Breast epithelium (tissue), 4 donors: ENCODE data around the gene SEPTIN11. TPM values are rescaled to one million over a fixed set of nuclear protein-coding genes. Genes with fewer than 3 reads are reported as not detected.
A peak's percentile ranks its signal among the peaks of the same experiment; 100 is the strongest.

ENCODE experiments used
- DNase-seq, 2 donors: peaks; one replicate each; pipeline ENCODE4 v3.0.0-alpha.2; 2019; ENCODE audit warnings: low spot score in 2 of 2
- H3K27ac ChIP-seq, 2 donors: fragments of 200-600 bp; sonication (generic) in 1 of 2; one replicate each; pipeline ENCODE4 v1.5.1; 2016 to 2019; ENCODE audit warnings: mild to moderate bottlenecking in 1 of 2
- H3K27me3 ChIP-seq, 2 donors: fragments of 200-600 bp; sonication (generic) in 1 of 2; one replicate each; pipeline versions ENCODE4 v1.5.1 to v1.6.0; 2017 to 2019; ENCODE audit warnings: control low read depth in 1 of 2, mild to moderate bottlenecking in 1 of 2
- H3K36me3 ChIP-seq: fragments of 200-600 bp; one replicate; pipeline ENCODE4 v1.5.1; 2019
- H3K4me1 ChIP-seq, 2 donors: fragments of 200-600 bp; sonication (generic); one replicate each; pipeline ENCODE4 v1.5.1; 2016 to 2019; ENCODE audit warnings: control low read depth in 1 of 2
- H3K4me3 ChIP-seq, 3 donors: fragments of 200-600 bp; sonication (generic); 1 replicate in 2 of 3; 2 replicates in 1 of 3; pipeline ENCODE4 v1.5.1; 2016 to 2019; ENCODE audit warnings: mild to moderate bottlenecking in 3 of 3, moderate library complexity in 2 of 3
- H3K9me3 ChIP-seq, 2 donors: fragments of 200-600 bp; sonication (generic) in 1 of 2; one replicate each; pipeline ENCODE4 v1.5.1; 2016 to 2019; ENCODE audit warnings: control low read depth in 1 of 2
- POLR2A ChIP-seq: fragments of 450-650 bp; IDR thresholded peaks from one replicate; pipeline ENCODE4 v1.6.1; 2016; ENCODE audit warnings: antibody characterized with exemption, mild to moderate bottlenecking, moderate library complexity
- POLR2AphosphoS5 ChIP-seq, 3 donors: sonication (generic); formaldehyde crosslinking; IDR thresholded peaks; one replicate each; pipeline ENCODE4 v1.6.1; 2017; ENCODE audit warnings: antibody characterized with exemption in 3 of 3
- intact Hi-C: fragments of 100-400 bp; cut with DNase I; formaldehyde crosslinking; loops from one replicate; pipeline ENCODE4 v1.15.1; 2023; ENCODE audit warnings: low total_unique reads
- total RNA-seq, 3 donors: library from RNA; depleted of rRNA; stranded (reverse); fragments of >200 nt; gene quantifications; one replicate each; pipeline ENCODE4 v1.1.0, GENCODE V29; 2016
- TF ChIP-seq, protein P1 (sequence below), 3 donors: fragments of 450-650 bp; IDR thresholded peaks; one replicate each; pipeline ENCODE4 v1.5.1; 2016 to 2017; ENCODE audit warnings: antibody characterized with exemption in 3 of 3, mild to moderate bottlenecking in 3 of 3, moderate library complexity in 3 of 3

SEPTIN11 gene
- total RNA-seq, 3 donors from 2014 or later: 78.6 to 362 (median 329) TPM

DNA sequence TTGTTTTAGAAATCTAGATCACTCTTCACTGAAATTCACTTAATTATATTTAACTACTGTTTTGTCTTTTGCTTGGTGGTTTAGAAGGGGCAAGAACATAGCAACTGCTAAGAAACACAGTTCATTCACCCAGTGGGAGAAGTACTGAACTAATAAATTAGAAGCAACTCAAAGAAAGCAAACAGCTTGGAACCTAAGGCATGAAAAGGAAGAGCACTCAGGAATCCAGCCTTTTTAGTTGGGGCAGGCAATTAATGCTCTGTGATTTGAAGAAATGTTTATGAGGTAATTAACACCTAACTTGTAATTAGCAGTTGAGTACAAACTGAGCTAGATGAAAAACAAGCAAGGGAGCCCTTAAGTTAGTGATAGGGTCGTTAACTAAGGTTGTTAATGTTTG, 22.8 kb downstream of the SEPTIN11 start:
- intact Hi-C loops: loop anchor here (5.0 kb wide), 1 partner anchor 405 kb away; no protein-coding TSS in a partner anchor
- Histone ChIP-seq H3K36me3 (no peaks in the 10 kb centered on the region), H3K4me3 (no peak overlapping the region), H3K27ac (no peak overlapping the region), H3K27me3 (no peaks in the 10 kb centered on the region), H3K4me1 (no peaks in the 10 kb centered on the region), H3K9me3 (no peaks in the 10 kb centered on the region)
- TF ChIP-seq POLR2A: no peak
- no peak for TF ChIP-seq POLR2AphosphoS5 (IDR thresholded peaks at IDR 0.05)
- TF ChIP-seq, protein P1, sequence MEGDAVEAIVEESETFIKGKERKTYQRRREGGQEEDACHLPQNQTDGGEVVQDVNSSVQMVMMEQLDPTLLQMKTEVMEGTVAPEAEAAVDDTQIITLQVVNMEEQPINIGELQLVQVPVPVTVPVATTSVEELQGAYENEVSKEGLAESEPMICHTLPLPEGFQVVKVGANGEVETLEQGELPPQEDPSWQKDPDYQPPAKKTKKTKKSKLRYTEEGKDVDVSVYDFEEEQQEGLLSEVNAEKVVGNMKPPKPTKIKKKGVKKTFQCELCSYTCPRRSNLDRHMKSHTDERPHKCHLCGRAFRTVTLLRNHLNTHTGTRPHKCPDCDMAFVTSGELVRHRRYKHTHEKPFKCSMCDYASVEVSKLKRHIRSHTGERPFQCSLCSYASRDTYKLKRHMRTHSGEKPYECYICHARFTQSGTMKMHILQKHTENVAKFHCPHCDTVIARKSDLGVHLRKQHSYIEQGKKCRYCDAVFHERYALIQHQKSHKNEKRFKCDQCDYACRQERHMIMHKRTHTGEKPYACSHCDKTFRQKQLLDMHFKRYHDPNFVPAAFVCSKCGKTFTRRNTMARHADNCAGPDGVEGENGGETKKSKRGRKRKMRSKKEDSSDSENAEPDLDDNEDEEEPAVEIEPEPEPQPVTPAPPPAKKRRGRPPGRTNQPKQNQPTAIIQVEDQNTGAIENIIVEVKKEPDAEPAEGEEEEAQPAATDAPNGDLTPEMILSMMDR (IDR thresholded peaks at IDR 0.05): no peak
- no peak for DNase-seq

DNA sequence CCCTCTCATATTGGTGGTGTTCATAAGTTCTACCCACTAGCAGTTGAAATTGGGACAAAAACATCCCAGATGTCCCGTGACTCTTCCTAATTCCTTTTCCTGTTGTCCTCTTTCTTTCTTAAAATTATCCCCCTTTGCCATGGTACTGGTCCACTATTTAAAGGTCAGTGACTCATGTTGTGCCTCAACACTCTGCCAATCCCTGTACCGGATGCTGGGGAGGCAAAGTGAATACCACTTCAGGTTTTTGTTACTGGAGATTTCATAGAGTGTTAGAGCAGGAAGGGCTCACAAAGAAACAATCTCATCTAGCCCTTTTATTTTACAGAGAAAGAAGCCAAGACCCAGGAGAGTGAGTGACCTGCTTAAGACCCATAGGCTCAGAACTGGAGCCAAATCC, 24.6 kb downstream of the SEPTIN11 start:
- TF ChIP-seq, protein P1 (IDR thresholded peaks at IDR 0.05): no peak
- TF ChIP-seq POLR2A (no peak), POLR2AphosphoS5 (IDR thresholded peaks at IDR 0.05) (no peak)
- intact Hi-C loops: loop anchor here (5.0 kb wide), 1 partner anchor 407 kb away; no protein-coding TSS in a partner anchor
- Histone ChIP-seq H3K27ac (no peak overlapping the region), H3K4me3 (no peak overlapping the region), H3K36me3 (no peaks in the 10 kb centered on the region), H3K27me3 (no peaks in the 10 kb centered on the region), H3K4me1 (no peaks in the 10 kb centered on the region), H3K9me3 (no peaks in the 10 kb centered on the region)
- no peak for DNase-seq

DNA sequence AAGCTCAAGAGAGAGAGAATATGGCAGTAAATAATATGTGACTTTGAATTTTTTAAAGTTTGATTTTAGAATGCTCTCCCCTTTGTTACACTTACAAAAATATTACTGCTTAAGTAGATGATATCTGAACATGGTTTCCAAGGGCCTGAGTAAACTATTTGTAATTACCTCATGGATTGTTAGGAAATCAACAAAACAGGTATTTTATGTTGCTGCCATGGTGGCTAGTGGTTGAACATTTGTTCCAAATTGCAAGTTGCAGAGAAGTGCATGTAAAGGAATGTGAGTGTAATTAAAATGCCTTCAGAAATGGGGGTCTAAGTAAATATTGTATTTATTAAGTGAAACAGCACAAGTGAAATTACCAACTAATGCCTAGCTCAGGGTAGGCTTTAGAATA, 27.6 kb downstream of the SEPTIN11 start:
- DNase-seq: no peak
- Histone ChIP-seq H3K36me3 (no peaks in the 10 kb centered on the region), H3K27me3 (no peaks in the 10 kb centered on the region), H3K4me1 (no peaks in the 10 kb centered on the region), H3K27ac (no peak overlapping the region), H3K9me3 (no peaks in the 10 kb centered on the region), H3K4me3 (no peak overlapping the region)
- intact Hi-C loops: no loop called here
- TF ChIP-seq POLR2A: no peak
- no peak for TF ChIP-seq POLR2AphosphoS5 (IDR thresholded peaks at IDR 0.05)
- TF ChIP-seq, protein P1 (IDR thresholded peaks at IDR 0.05): no peak

DNA sequence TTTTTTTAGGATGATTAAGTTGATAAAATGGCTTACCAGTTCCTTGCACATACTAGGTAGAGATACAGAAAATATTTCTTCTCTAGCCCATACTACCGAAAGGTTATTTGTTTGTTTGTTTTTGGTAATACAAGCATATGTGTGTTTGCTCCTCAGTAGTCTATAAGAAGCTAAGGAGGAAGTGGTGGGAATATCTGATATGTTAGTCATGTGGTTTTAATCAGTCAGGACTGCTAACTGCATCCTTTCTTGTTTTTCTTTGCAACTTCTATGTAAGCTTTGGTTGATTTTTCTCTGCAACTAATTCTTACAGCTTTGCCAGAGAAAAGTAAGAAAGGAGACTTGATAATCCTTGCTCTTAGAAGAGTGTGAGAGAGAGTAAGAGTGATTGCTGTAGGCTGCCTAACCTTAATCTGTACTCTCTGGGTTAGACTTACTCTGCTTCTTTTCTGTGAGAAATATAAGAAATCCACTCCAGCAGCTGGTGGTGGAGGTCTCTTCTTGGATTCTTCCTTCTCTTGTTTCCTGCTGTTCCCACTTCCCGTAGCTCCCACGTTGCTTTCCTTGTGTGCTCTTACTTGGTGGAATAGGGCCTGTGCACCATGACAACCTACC, 28.3 kb downstream of the SEPTIN11 start:
- H3K27me3 ChIP-seq: no peaks in the 10 kb centered on the region
- no peaks in the 10 kb centered on the region for H3K36me3 ChIP-seq
- no peak for DNase-seq
- no peak overlapping the region for H3K4me3 ChIP-seq
- intact Hi-C loops: no loop called here
- TF ChIP-seq POLR2A (no peak), POLR2AphosphoS5 (IDR thresholded peaks at IDR 0.05) (no peak)
- TF ChIP-seq, protein P1 (IDR thresholded peaks at IDR 0.05): no peak
- no peaks in the 10 kb centered on the region for H3K4me1 ChIP-seq
- peak overlapping the region in 1 of 2 donors; percentile 58 for H3K27ac ChIP-seq
- H3K9me3 ChIP-seq: no peaks in the 10 kb centered on the region

DNA sequence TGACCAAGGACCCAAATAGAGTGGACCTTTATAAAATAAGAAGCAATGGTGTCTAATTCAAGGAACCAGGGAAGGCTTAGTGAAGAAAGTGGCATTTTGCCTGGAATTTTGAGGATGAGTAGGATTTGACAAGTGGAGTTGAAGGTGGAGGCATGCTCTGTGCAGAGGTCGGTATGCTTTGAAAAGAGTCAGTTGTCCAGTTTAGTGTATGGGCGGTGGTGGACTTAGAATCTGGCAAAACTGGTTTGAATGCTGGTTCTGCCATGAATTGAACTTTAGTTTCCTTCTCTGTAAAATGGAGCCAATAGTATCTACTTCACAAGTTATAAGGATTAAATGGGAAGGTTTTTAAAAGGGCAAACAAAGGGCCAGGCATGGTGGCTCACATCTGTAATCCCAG, 29.7 kb downstream of the SEPTIN11 start:
- H3K36me3 ChIP-seq: no peaks in the 10 kb centered on the region
- no peaks in the 10 kb centered on the region for H3K9me3 ChIP-seq
- no peak overlapping the region for H3K27ac ChIP-seq
- intact Hi-C loops: no loop called here
- no peak for DNase-seq
- H3K4me3 ChIP-seq: no peak overlapping the region
- no peaks in the 10 kb centered on the region for H3K4me1 ChIP-seq
- TF ChIP-seq, protein P1 (IDR thresholded peaks at IDR 0.05): no peak
- TF ChIP-seq POLR2AphosphoS5 (IDR thresholded peaks at IDR 0.05) (no peak), POLR2A (no peak)
- H3K27me3 ChIP-seq: no peaks in the 10 kb centered on the region
